WI38 (cell line): ENCODE data around the gene CD300LG.

Source experiments
- H3K4me3 ChIP-seq: 2 replicates; pipeline ENCODE4 v1.5.1; 2011; ENCODE audit warnings: low read depth, mild to moderate bottlenecking, control low read depth, low read length
- TF ChIP-seq, protein P1 (sequence below): IDR thresholded peaks from 2 replicates; pipeline ENCODE4 v1.5.1; 2012; ENCODE audit warnings: low read depth, mild to moderate bottlenecking, control low read depth, low read length

CD300LG gene

DNA sequence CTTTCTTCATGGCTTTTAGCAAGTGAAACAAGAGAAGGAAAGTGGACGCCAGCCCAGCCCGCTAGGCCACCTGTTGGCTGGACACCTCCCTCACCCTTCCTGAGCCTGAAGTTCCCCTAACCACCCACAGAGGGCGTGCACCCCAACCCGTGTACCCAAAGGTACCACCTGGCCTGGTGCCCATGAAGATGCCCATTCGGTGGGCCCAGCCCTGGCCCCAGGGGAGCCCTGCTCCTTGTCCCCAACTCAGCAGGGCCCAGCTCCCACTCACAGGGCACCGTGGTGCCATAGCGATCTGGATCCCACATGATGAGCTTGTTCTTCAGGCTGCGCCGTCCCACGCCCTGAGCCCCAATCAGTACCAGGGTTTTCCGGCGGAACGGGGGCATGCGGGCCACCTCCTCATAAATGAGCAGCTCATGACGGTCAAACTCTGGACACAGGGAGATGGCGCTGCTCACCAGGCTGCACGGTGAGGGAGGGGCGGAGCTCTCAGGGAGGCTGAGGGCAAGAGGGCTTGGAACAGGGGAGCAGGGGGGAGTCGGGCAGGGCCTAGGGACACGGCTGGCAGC lies 33.5 kb downstream of the CD300LG start:
- H3K4me3 ChIP-seq = no peak overlapping the region
- TF ChIP-seq, protein P1, sequence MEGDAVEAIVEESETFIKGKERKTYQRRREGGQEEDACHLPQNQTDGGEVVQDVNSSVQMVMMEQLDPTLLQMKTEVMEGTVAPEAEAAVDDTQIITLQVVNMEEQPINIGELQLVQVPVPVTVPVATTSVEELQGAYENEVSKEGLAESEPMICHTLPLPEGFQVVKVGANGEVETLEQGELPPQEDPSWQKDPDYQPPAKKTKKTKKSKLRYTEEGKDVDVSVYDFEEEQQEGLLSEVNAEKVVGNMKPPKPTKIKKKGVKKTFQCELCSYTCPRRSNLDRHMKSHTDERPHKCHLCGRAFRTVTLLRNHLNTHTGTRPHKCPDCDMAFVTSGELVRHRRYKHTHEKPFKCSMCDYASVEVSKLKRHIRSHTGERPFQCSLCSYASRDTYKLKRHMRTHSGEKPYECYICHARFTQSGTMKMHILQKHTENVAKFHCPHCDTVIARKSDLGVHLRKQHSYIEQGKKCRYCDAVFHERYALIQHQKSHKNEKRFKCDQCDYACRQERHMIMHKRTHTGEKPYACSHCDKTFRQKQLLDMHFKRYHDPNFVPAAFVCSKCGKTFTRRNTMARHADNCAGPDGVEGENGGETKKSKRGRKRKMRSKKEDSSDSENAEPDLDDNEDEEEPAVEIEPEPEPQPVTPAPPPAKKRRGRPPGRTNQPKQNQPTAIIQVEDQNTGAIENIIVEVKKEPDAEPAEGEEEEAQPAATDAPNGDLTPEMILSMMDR = peak; percentile 73

DNA sequence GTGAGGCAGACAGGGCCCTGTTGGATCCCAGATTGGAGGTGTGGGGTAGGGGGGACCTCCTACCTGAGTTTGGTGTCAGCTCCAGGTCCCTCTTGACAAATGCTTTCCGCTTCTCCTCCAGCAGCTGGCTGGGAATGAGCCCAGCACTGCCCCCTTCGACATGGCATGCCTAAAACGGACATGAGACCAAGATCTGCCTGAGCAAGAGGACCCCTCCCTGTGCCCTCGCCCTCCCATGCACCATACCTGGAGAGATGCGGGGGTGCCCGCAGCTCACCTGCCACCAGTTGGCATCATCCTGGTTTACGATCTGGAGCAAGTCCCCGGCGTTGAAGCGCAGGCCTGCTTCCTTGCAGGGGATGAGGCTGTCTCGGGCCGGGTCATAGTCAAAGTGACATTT lies 34.2 kb downstream of the CD300LG start:
- TF ChIP-seq, protein P1 = no peak

DNA sequence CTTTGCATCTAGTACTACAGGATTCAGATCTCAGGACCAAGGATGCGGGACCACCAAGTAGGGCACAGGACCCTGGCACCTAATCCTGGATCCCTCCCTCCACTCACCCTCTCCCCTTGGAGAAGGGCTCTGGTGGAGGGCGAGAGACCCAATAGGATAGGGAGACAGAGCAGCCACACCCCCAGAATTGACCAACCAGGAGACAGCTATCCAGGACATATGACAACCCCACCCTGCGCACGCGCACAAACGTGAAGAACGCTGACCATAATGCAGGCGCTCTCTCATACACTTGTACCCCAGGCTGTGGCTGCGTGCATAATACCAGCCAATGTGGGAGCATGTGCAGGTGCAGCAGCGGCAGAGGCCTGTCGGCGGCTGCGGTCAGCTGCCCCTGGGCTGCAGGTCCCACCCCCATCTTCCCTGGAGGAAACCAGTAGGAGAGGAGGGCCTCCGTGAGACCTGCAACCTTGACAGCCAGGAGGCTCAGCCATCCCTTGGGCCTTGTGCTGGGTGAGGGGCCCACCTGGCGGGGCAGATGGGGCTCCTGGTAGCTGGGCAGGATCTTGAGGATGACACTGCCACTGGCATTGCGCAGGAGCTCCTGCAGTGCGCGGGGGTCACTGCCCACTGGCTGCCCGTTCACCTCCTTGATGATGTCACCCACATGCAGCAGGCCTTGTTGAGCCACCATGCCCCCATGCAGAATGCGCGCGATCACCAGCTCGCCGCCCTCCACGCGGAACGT lies 35.0 kb downstream of the CD300LG start:
- no peak overlapping the region for H3K4me3 ChIP-seq
- TF ChIP-seq, protein P1 = no peak

More for the DNA sequence above, 34.2 kb downstream of the CD300LG start:
- H3K4me3 ChIP-seq = no peak overlapping the region

DNA sequence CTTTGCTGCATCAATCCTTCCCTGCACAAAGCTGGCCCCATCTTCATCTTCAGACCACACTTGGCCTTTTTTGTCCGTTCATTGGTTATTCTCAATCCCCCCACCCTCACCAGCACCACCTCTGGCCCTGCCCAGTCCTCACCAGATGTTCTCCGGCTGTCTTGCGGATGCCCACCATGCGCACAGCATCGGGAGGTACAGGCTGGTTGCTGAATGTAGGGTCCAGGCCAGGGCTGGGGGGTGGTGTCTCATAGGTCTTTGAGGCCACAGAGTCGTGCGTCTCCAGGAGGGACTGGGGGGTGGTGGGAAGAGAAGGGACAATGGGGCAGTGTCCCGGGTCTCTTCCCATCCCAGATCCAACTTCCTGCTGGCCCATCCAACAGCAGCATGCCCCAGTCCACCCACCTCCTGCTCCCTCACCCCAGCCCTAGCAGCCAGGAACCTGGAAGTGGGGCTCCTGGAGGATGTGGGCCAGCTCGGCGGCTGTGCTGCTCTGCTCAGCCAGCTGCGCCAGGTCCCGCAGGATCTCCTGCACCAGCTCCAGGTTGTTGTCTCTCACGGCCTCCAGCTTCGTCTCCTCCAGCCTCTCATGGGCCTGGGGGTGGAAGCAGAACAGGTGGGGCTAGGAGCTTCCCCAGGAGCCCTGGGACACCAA lies 35.9 kb downstream of the CD300LG start:
- TF ChIP-seq, protein P1 = no peak
- no peak overlapping the region for H3K4me3 ChIP-seq

DNA sequence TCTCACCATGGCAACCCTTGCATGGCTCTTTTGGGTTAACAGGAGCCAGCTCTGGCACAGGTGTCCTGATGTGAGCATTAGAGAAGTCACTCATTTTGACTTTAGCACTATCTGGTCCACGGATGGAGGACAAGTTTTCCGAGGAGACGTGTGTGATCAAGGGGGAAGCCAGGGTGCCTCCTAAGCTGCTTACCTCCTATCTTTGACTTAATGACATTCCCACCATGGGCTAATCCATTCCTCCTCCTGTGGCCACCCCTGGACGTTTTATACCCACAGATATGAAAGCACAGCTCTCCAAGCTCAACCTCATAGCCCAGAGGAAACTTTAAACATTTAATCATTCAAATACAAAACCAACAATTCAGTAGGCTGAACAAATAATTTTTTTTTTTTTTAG lies 41.6 kb downstream of the CD300LG start:
- TF ChIP-seq, protein P1 = no peak
- no peak overlapping the region for H3K4me3 ChIP-seq

DNA sequence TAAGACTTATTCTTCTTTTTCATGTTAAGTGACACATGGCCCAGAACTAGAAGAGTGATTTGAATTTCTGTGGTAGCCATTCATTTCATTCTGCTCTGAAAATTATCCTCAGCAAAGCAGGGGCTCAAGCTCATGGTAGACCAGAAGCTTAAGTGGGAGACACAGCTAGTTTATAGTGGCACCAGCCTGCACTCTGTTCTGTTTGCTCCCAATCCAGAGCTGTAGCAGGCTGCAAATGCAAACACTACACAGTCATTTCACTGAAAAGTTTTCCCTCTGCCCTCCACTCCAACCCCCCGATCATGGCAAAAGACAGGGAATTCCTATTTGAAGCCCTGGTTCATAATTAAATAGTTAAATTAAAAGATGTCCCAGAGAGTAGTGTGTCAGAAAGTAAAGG lies 43.3 kb downstream of the CD300LG start:
- TF ChIP-seq, protein P1 = no peak

More for the DNA sequence above, 43.3 kb downstream of the CD300LG start:
- H3K4me3 ChIP-seq = no peak overlapping the region
